GM19023 (cell line): ENCODE data around the gene SELENOM.
A peak's percentile ranks its signal among the peaks of the same experiment; 100 is the strongest.

Experiments
- ATAC-seq: cut with Tn5 transposase; IDR thresholded peaks from one replicate; pipeline ENCODE4 v1.9.1; 2021; ENCODE audit warnings: mild to moderate bottlenecking, moderate library complexity; ENCODE audit not compliant: unreplicated experiment

SELENOM gene

DNA sequence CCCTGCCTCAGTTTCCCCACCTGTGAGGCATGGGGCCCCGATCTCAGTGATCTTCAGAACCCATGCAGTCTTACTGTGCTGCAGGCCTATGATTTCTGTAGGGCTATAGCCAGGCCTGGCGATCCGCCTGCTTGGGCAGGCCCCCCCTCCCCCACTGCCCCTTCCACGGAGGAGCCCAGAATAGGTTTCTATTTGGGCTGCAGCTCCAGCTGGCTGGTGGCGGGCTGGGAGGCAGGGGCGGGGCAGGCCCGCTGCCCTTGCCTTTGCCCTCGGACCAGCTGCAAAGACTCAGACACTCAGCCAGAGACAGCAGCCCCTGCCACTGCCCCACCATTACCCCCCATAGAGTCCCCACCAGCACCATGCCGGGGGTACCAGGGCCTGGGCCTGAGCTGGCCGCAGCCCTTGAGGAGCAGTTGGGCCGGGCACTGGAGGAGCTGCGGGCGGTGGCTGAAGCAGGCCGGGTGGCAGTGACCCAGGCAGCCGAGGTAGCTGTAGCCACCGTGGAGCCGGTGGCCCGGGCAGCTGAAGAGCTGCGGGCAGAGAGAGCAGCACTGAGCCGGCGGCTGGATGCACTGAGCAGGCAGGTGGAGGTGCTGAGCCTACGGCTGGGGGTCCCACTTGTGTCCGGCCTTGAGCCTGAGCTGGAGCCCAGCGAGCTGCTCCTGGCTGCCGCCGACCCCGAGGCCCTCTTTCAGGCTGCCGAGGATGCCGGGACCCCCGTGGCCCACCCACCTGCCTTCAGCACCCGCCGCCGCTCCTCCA is 14.1 kb downstream of the SELENOM start:
- ATAC-seq = no peak

DNA sequence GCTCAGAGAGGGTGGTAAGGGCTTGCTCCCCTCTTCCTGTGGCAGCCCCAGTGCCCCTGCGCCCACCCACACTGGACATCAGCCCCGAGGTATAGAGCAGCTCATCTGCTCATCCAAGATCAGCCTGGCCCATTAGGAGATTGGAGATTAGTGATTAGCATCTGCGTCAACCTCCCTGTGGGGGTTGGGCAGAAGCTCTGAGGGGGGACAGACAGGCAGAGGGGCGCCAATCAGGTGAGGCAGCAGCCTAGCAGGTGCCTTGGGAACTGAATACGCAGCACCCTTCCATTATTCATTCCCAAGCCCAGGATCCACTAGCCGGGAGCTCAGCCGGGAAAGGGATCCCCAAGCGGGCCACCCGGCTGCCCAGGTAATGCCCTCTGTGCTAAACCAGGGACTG is 15.2 kb downstream of the SELENOM start:
- no peak for ATAC-seq

DNA sequence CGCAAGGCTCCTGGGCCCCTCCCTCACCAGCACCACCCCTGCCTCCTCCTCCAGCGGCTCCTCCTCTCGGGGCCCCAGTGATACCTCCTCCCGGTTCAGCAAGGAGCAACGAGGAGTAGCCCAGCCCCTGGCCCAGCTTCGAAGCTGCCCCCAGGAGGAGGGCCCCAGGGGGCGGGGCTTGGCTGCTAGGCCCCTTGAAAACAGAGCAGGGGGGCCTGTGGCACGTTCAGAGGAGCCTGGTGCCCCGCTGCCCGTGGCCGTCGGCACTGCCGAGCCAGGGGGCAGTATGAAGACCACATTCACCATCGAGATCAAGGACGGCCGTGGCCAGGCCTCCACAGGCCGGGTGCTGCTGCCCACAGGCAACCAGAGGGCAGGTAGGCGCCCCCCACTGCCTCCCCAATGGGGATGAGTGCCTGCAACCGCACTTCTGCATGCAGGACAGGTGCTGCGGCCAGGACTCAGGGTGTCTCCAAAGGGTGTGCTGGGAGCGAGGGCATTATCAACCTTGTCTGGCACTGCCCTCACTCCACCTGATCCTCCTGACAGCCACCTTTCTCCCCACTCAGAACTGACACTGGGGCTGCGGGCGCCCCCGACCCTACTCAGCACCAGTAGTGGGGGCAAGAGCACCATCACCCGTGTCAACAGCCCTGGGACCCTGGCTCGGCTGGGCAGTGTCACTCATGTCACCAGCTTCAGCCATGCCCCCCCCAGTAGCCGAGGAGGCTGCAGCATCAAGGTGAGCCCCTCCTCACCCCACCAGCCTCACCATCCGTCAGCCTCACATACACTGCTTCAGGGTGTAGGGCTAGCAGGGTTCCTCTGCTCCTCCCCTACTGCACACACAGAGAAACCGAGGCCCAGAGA is 16.0 kb downstream of the SELENOM start:
- no peak for ATAC-seq

DNA sequence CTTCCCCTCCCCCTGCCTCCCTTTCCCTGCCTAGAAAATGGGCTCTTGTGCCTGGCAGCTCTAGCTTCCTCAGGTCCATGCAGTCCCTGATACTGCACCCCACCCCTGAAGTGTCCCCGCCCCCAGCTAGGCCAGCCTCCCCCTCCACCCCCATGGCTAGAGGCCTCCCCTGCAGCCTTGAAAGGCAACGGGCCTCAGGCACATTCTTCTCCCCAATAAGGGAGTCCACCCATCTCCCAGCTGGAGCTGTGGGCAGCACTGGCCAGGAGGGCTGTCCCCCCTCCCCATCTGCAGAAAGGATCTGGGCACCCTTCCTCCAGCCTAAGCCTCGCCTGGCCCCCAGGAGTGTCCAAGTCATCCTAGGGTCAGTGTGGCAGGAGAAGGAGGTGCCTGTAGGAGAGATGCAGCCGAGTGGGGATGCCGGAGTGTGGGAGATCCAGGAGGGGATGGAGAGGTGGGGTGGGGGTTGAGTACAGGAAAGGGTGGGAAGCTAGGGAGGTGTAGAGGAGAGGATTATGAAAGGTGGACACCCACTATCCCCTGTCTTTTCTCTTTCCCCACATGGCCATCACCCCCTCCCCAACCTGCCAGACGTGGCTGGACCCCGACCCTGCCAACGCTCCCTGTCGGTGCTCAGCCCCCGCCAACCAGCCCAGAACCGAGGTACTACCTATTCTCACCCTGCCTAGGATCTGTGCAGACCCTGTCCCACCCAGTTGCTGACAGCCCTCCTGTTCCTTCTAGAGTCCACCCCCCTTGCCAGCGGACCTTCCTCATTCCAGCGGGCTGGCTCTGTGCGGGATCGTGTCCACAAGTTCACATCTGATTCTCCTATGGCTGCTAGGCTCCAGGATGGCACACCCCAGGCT is 16.9 kb downstream of the SELENOM start:
- no peak for ATAC-seq

DNA sequence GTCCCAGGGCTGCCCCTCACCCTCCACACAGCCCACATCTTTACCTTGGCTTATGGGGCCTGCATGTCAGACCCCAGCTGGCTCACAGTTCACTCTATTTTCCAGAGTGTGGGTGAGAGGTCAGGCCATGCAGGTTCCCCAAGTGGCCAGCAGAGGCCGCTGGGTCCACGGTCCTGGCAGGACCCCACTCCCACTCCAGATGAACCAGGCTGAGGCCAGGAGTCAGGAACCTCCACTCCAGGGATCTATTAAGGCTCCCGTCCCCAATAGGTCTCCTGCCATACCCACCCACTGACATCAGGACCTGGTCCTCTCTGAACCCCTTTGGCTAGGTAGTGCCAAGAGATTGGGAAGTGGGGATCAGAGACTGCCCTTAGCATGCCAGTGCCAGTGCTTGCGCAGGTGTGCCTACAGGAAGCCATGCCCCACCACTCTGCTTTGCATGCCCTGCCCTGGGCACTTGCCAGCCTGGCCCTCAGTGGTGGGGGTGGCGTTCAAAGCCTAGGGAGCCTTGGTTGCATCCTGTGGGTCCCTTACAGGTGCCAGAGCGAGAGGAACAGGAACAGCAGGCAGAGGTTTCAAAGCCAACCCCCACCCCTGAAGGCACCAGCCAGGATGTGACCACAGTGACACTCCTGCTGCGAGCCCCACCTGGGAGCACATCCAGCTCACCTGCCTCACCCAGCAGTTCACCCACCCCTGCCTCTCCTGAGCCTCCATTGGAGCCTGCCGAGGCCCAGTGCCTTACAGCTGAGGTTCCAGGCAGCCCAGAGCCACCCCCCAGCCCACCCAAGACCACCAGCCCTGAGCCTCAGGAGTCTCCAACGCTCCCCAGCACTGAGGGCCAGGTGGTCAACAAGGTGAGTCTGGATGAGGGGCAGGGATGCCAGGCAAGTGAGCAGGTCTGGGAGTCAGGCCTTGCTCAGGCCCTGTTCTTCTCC is 17.9 kb downstream of the SELENOM start:
- ATAC-seq = no peak

DNA sequence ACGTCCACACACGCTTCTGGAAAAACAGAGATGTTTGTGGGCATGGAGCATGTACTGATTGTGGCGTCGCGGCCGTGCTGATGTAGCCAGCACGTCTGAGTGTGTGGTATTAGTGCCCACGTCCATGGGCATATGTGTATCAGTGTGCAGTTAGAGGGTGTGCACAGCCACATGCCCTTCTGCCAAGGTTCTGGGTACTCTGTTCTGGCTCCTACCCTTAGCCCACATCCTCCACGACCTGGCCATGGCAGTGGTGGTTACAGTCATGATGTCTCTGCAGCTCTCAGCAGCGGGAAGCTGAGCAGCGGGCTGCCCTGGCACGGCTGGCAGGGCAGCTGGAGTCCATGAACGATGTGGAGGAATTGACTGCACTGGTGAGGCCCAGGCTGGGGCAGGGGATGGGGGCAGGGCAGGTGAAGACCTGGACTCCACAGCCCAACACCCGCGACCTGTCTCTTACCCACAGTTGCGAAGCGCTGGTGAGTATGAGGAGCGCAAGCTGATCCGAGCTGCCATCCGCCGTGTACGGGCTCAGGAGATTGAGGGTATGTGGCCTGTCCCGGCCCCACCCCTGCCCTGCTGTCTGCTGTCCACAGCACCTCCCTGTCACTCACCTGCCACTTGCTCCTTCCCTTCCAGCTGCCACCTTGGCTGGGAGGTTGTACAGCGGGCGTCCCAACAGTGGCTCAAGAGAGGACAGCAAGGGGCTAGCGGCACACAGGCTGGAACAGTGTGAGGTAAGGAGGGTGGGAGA is 19.0 kb downstream of the SELENOM start:
- ATAC-seq = no peak

DNA sequence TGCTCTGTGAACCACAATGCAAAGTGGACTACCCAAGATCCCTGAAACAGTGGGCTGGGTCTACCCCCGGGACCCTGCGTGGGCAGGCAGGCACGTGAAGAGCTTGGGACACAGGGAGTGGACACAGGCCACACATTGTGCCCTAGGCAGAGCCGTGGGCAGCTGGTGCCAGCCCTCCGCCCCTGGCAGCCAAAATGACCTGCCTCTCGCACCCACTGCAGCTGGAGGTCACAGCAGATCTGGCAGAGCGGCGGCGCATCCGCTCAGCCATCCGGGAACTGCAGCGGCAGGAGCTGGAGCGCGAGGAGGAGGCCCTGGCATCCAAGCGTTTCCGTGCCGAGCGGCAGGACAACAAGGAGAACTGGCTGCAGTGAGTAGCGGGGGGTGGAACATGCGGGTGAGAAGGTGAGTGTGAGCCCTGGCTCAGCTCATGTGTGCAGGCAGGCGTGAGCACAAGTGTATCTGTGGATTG is 19.6 kb downstream of the SELENOM start:
- ATAC-seq = no peak

DNA sequence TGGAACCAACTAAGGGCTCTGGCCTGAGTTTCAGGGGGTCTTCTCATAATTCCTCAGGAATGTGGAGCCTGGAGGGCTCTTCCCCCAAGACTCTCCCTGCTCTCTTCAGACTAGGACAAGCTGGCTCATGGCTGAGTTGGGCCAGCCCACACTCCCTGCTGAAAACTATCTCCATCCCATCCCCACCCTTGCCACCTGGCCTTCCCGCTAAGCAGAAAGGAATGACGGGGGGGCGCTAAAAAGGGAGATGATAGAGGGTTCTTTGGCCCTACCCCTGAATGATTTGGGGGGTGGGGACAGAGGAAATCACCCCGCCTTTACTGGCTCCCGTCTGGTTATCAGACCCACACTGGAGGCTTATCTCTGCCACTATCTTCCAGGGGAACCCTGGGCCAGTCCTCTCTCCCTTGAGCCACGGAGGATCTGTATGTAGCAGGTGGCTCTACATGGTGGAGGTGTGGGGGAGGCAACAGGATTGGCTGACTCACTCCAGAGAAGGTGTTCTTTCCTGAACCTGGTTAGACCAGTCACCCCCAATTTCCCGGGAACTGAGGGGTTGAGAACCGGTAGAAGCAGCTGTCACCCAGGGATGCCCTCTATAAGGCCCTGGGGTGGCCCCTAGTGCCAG is 20.6 kb downstream of the SELENOM start:
- no peak for ATAC-seq

DNA sequence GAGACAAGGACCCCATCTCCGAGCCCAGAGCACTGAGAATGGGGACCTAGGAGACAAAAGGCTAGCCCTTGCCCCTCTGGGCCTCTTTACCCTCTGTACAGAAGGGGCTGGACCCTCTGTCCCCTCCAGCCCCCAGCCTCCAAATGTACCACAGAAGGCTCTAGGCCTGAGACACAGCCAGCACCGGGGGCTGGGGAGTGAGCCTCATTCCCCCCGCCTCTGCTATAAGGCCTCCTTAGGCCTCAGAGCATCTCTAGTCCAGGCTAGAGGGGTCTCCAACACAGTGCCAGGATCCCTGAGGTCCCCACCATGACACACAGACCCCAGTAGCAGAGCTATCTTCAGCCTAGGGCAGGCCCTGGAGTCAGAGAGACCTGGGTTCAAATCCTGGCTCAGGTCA is 21.4 kb downstream of the SELENOM start:
- ATAC-seq = no peak

DNA sequence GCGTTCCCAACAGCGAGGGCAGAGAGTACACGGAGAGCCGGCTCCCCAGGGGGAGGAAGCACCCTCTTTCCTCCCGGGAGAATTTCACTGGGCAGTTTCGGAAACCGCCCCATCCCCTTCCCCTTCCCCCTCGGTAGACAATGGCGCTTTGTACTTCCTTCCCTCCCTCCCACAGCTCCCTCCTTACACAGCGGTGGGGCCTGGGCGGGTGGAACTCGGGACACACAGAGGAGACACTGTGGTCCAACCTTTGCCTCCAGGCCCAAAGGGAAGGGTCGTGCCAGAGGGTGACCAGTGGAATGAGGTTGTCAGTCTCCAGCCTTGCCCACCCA is 21.9 kb downstream of the SELENOM start:
- ATAC-seq = no peak

DNA sequence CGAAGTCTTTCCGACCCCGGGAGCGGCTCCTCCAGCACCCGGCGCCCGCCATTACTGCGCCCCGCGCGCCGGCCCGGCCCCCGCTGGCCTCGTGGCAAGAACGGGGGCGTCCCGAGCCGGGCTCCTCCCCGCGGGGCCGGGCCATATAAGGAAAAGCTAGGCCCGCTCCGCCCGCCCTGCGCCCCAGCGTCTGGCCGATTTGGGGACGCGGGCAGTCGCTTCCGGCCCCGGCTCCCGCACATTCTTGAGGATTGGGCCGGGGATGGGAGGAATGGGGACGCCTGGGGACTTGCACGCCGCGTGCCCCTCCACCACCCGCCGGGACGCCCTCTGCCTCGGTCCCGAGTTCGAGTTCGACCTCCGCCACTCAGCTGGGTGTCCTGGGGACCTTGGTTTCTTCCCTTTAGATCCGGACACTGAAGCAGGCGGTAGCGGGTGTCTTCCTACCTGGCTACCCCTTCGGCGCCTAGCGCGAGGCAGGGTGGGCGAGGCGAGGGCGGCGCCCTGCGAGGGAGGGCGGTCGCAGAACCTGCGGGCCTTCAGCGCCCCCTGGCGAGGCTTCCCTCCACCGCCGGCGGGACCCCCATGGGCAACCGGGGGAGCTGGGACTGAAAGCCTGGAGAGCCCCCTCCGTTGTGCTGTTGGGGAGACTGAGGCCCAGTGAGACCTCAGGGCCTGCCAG is 22.4 kb downstream of the SELENOM start:
- ATAC-seq = peak; percentile 53

DNA sequence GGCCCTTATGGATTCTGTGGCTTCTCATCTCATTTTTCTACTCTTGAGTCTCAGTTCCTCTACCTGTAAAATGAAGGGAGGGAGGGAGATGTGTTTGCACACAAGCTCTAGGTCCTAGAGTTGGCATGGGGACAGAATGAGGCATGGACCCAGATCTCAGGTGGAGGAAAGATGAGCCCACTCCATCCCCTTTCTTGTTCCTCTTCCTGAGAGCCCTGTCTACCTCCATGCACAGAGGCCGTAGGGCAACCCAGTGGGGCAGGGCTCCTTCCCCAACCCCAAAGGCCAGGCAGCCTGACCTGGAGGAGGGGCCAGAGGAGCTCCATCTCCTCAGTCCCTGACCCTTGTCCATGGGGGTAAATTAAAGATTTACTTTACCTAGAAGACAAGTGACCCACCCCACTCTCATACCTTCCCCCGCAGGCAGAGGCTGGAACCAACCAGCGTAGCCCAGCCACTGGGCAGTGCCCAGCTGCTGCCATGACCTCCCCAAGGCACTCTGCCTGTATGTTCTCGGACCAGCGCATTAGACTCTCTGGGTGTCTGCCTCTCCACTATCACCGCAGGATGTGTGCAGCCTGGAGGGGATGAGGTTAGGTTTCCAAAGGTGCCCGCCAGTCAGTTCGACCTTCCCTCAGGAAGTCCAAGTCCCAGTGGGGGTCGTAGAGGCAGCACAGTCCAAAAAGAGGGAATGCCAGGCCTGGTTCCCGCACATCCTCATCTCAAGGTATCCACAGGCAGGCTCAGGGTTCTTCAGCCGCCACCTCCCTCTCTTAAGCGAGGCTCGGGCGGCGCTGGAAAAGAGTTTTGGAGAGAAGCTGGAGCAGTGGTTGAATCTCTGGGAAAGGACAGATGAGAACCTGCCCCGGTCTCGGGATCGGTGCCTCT is 23.2 kb downstream of the SELENOM start:
- ATAC-seq = peak; percentile 1

DNA sequence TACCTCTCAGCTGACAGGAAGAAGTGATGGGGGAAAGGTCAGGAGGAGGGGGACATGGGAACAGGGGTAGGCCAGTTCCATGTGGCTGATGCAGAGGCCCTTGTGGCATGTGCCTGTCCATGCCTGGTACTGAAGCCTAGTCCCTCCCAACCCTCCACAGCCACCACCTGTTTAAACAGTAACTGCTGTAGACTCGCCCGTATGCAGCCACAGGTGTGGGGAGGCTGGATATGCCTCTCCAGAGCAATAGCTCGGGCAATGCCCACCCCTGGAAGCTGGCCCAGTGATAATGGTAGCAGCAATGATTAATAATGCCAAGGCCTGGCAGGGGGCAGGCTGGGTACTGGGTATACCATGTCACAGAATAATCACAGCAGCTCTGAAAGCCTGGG is 24.0 kb downstream of the SELENOM start:
- ATAC-seq = no peak

DNA sequence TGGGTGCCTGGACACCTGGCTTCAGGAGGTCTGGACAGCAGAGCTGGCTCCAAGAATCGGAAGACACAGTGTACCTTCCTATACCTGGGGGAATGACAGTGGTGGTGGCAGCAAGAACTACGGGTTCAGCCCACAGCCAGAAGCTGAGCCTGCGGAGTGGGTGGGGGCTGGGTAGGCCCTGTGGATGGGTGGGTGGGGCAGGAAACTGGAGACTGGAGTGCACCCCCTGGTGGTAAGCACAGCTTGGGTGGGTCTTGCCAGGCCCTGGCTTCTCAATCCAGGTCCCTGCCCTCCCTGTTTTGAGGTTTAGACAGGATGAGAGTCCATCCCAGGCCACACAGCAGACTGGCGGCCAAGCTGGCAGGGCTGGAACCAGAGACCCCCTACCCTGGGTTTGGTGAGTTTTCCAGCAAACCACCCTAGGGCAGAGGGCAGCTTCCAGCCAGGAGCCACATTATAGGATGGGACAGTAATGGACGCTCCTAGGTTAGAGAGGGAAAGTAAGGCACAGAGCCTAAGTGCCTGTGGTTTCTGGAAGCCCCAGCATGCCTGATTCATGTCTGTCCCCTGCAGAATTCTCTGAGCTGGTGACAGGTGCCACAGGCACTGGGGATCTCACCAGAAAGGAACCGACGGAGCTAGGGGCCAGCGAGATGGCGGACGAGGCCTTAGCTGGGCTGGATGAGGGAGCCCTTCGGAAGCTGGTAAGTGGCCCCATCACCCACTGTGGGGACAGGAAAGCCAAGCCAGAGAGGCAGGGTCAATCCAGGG is 24.6 kb downstream of the SELENOM start:
- ATAC-seq = no peak

DNA sequence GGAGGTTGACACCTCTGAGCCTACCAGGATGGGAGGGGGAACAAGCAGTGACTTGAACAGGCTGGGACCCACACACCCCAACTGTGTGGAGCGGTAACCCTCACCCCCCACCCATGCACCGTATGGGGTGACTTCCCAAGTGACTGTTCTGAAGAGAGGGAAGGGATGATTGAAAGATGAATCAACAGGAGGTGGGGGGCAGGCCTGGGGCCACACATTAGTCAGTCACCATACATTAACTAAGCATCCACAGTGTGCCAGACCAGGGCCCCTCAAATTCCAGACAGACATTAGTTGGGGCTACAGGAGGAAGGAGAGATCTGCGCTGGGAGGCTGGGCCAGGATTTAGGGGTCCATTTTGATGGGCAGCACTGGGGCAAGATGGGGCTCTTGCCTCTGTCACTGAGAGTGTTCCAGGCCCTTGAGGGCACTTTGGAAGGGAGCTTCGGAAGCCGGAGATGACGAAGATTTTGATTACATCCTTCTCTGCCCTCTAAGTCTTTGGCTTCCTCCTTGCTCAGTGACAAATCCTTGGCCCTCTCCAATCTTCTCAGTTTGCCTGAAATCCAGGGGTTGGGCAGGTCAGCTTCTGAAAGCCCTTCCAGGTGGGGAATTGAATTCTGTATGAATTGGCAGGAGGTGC is 25.3 kb downstream of the SELENOM start:
- no peak for ATAC-seq
